Hepatocyte (in vitro differentiated cells): ENCODE measurements around the gene CEBPE.

Experiments
- CTCF ChIP-seq: fragments of 200-600 bp; sonication (generic); IDR thresholded peaks from 2 replicates; pipeline ENCODE4 v1.5.1; 2016; ENCODE audit warnings: antibody characterized with exemption, mild to moderate bottlenecking; ENCODE audit not compliant: poor library complexity
- EZH2 ChIP-seq: fragments of 200-600 bp; sonication (generic); IDR thresholded peaks from 2 replicates; pipeline ENCODE4 v1.6.1; 2016; ENCODE audit warnings: antibody characterized with exemption, mild to moderate bottlenecking, borderline replicate concordance
- EZH2phosphoT487 ChIP-seq: fragments of 200-600 bp; sonication (generic); IDR thresholded peaks from one replicate; pipeline ENCODE4 v1.6.1; 2018; ENCODE audit warnings: antibody characterized with exemption, mild to moderate bottlenecking, low read depth, moderate library complexity; ENCODE audit not compliant: unreplicated experiment, severe bottlenecking

DNA sequence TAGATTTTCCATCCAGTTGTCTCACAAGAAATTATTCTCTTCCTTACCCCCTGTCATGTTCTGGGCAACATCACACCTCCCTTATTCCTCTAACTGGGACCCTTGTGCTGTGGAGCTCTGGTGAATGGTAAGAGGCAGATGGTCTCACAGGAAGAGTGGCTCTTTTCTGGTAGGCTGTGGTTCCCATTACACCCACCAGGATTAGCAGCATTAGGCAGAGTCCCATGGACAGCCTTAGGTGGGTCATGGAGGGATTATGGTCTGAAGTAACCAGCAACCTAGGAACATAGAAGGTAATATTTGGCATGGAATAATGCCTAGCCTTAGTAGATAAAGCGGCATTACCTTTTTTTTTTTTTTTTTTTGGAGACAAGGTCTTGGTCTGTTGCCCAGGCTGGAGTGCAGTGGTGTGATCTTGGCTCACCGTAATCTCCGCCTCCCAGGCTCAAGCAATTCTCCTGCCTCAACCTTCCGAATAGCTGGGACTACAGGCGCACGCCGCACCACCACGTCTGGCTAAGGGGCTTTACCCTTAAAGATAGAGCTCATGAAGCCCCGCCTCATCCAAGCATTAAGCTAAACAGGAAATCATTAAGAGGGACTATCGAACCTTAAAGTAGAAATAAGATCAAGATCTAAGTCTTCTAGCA, 19.7 kb downstream of the CEBPE start:
- no peak for TF ChIP-seq CTCF
- no peak for TF ChIP-seq EZH2
- TF ChIP-seq EZH2phosphoT487: no peak
